K562 (cell line): Measurements from ENCODE around the gene DAZAP1. TPM values are rescaled to one million over a fixed set of nuclear protein-coding genes. Genes with fewer than 3 reads are reported as not detected.

Experiments
- E2F3 ChIP-seq: fragments of 250-450 bp; sonication (Bioruptor Pico); IDR thresholded peaks from 2 replicates; pipeline ENCODE4 v1.4.0; 2020; ENCODE audit warnings: mild to moderate bottlenecking
- E2F4 ChIP-seq: sonication (generic); formaldehyde crosslinking; IDR thresholded peaks from 2 replicates; pipeline ENCODE4 v1.8.0; 2022; ENCODE audit warnings: mild to moderate bottlenecking, low read depth, missing genetic modification reagents
- EP400 ChIP-seq: fragments of 450-650 bp; IDR thresholded peaks from 2 replicates; pipeline ENCODE4 v1.6.1; 2017; ENCODE audit warnings: antibody characterized with exemption, mild to moderate bottlenecking, moderate library complexity
- ETV1 ChIP-seq: fragments of 450-650 bp; conservative IDR thresholded peaks from 2 replicates; pipeline ENCODE4 v1.6.1; 2016; ENCODE audit warnings: missing genetic modification characterization, control low read depth, low read depth, missing compliant biosample characterization
- GATAD2A ChIP-seq: fragments of 450-650 bp; IDR thresholded peaks from 2 replicates; pipeline ENCODE4 v1.6.1; 2017
- KDM4B ChIP-seq, 2 experiments: fragments of 450-650 bp in 1 of 2; sonication (generic) in 1 of 2; IDR thresholded peaks; 2 replicates each; pipeline ENCODE4 v1.6.1; 2016 to 2017; ENCODE audit warnings: borderline replicate concordance in 2 of 2, antibody characterized with exemption in 1 of 2, low read depth in 1 of 2, mild to moderate bottlenecking in 1 of 2
- KLF1 ChIP-seq: fragments of 450-650 bp; IDR thresholded peaks from 2 replicates; pipeline ENCODE4 v1.6.1; 2016; ENCODE audit warnings: missing genetic modification characterization, missing compliant biosample characterization
- KLF6 ChIP-seq: fragments of 250-450 bp; sonication (Bioruptor Pico); IDR thresholded peaks from 2 replicates; pipeline ENCODE4 v1.4.0; 2020; ENCODE audit warnings: mild to moderate bottlenecking, moderate library complexity, borderline replicate concordance
- NCOA1 ChIP-seq: fragments of 450-650 bp; IDR thresholded peaks from 2 replicates; pipeline ENCODE4 v1.6.1; 2016; ENCODE audit warnings: low read depth
- NR2C1 ChIP-seq, 2 experiments: fragments of 450-650 bp; IDR thresholded peaks; 2 replicates each; pipeline ENCODE4 v1.6.1; 2017; ENCODE audit warnings: mild to moderate bottlenecking in 2 of 2, antibody characterized with exemption in 1 of 2, inconsistent platforms in 1 of 2, missing compliant biosample characterization in 1 of 2, missing genetic modification characterization in 1 of 2
- ZBTB11 ChIP-seq, 3 experiments: fragments of 200-800 bp in 1 of 3; fragments of 250-450 bp in 1 of 3; fragments of 450-650 bp in 1 of 3; sonication (Bioruptor Pico) in 1 of 3; sonication (Bioruptor generic) in 1 of 3; formaldehyde crosslinking in 1 of 3; IDR thresholded peaks; 2 replicates each; pipeline versions ENCODE4 v1.6.1 to v1.8.0; 2016 to 2022; ENCODE audit warnings: mild to moderate bottlenecking in 2 of 3, missing genetic modification characterization in 2 of 3, missing compliant biosample characterization in 1 of 3, moderate library complexity in 1 of 3
- ZBTB26 ChIP-seq: fragments of 450-650 bp; formaldehyde crosslinking; IDR thresholded peaks from 2 replicates; pipeline ENCODE4 v1.4.0; 2022; ENCODE audit warnings: missing genetic modification characterization
- ZNF134 ChIP-seq: fragments of 250-450 bp; sonication (Bioruptor Pico); conservative IDR thresholded peaks from 2 replicates; pipeline ENCODE4 v1.4.0; 2020
- ZNF41 ChIP-seq: fragments of 250-450 bp; sonication (Bioruptor Pico); conservative IDR thresholded peaks from 2 replicates; pipeline ENCODE4 v1.4.0; 2020; ENCODE audit warnings: mild to moderate bottlenecking
- ZNF449 ChIP-seq: fragments of 250-450 bp; sonication (Bioruptor Pico); IDR thresholded peaks from 2 replicates; pipeline ENCODE4 v1.8.0; 2022; ENCODE audit warnings: moderate library complexity, mild to moderate bottlenecking, inconsistent platforms
- ZNF695 ChIP-seq: fragments of 450-650 bp; formaldehyde crosslinking; IDR thresholded peaks from 2 replicates; pipeline ENCODE4 v1.4.0; 2020; ENCODE audit warnings: mild to moderate bottlenecking, moderate library complexity
- polyA plus RNA-seq, 8 experiments: library from polyadenylated mRNA; depleted of rRNA in 4 of 8; stranded (reverse) in 5 of 8; unstranded in 3 of 8; fragments of >200 nt; fragmentation: Nextera tagmentation in 2 of 8; fragmentation: Illumina TruSeq in 1 of 8; extraction: Ambion mirVana in 2 of 8; extraction: Trizol in 1 of 8; gene quantifications; 2 replicates each; pipeline versions ENCODE4 v1.2.1 to v1.2.3, GENCODE V29; 2011 to 2014; ENCODE audit warnings: inconsistent platforms in 1 of 8, missing spikeins in 1 of 8
- total RNA-seq, 7 experiments: library from RNA; depleted of rRNA in 6 of 7; stranded (reverse); fragments of >200 nt in 6 of 7; fragmentation: Illumina TruSeq in 2 of 7; extraction: Trizol in 2 of 7; gene quantifications; 2 replicates each; pipeline versions ENCODE4 v1.2.1 to v1.2.3, GENCODE V29; 2011 to 2021; ENCODE audit warnings: low replicate concordance in 1 of 7
- TF ChIP-seq, protein P1 (sequence below): sonication (generic); formaldehyde crosslinking; IDR thresholded peaks from 2 replicates; pipeline ENCODE4 v1.8.1; 2023; ENCODE audit warnings: mild to moderate bottlenecking, missing genetic modification reagents

The DAZAP1 gene
- total and polyA plus RNA-seq, 9 of the 15 experiments (the other 6 are each of a cell fraction or from before 2014, with no cell fraction given): 10.8 to 289 (median 142) TPM

DNA sequence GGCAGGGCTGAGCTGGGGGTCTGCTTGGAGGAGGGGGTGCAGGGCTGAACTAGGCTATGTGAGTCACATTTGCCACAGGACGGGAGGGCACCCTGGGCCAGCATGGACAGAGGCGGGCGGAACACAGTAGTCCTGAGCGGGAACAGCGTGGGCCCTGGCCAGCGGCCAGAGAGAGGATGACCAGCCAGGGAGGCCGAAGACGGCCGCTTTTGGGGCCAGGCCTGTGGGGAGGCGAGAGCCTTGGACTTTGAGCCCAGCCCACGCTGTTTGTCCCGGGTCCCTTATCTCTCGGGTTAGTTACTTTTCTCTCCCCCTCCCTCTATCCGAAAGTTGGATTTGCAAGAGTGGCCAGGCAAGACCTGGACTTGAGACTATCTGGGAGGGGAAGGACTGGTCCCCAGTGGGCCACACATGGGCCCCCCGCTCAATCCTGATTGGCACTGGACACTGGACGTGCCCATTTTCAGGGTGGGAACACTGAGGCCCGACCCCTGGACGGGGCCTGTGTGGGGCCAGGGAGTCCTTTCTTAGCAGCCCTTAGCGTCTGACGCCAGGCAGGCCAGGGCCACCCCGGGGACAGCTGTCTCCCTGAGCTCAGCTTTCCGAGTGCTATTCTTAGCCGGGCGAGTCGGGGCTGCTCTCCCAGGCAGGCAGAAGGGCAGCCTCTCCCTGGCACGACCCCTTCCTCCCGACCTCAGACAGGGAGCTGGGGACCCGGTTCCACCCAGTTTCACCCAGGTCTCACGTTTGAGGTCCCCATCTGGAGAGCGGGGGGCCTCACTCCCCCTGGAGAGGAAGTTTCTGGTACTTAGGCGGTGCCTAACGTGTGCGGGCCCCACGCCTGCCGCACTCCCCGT is 6.9 kb upstream of the DAZAP1 start (continued):
- TF ChIP-seq E2F4 (no peak), KLF1 (tag) (no peak), ZNF449 (no peak), ZNF134 (no peak), E2F3 (CRISPR knock-in tag) (no peak), EP400 (no peak), KDM4B (IDR thresholded peaks at IDR 0.05; ENCODE audit: borderline replicate concordance in 2 of 2, low read depth in 1 of 2) (no peak), KLF6 (no peak), ZBTB26 (CRISPR knock-in tag) (no peak), ZNF41 (CRISPR knock-in tag) (no peak), NR2C1 (IDR thresholded peaks at IDR 0.05) (no peak), NR2C1 (tag; IDR thresholded peaks at IDR 0.05) (no peak), GATAD2A (no peak), ZNF695 (CRISPR knock-in tag) (no peak), NCOA1 (no peak; the same call in 1 of the 2 replicates), ZBTB11 (CRISPR knock-in tag; IDR thresholded peaks at IDR 0.05) (no peak), ETV1 (no peak)
- TF ChIP-seq, protein P1, sequence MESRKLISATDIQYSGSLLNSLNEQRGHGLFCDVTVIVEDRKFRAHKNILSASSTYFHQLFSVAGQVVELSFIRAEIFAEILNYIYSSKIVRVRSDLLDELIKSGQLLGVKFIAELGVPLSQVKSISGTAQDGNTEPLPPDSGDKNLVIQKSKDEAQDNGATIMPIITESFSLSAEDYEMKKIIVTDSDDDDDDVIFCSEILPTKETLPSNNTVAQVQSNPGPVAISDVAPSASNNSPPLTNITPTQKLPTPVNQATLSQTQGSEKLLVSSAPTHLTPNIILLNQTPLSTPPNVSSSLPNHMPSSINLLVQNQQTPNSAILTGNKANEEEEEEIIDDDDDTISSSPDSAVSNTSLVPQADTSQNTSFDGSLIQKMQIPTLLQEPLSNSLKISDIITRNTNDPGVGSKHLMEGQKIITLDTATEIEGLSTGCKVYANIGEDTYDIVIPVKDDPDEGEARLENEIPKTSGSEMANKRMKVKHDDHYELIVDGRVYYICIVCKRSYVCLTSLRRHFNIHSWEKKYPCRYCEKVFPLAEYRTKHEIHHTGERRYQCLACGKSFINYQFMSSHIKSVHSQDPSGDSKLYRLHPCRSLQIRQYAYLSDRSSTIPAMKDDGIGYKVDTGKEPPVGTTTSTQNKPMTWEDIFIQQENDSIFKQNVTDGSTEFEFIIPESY (CRISPR knock-in tag): no peak
